GM19328 (cell line): ENCODE measurements around the gene SEMA4C.
"Not testable (repeated sequence)": the region's sequence is repeated elsewhere in the genome, so short reads cannot be mapped to it uniquely, and the experiment has no call there.

Source experiments
- ATAC-seq: cut with Tn5 transposase; IDR thresholded peaks from one replicate; pipeline ENCODE4 v1.9.1; 2021; ENCODE audit warnings: mild to moderate bottlenecking, moderate library complexity; ENCODE audit not compliant: unreplicated experiment

SEMA4C gene

GRCh38 chr2:96866986-96867755 lies 2.7 kb downstream of the SEMA4C start:
- no peak for ATAC-seq

- no peak for ATAC-seq
These were observed 3.3 kb downstream of the SEMA4C start for GRCh38 chr2:96866586-96866985.

- no peak for ATAC-seq
These were observed 3.7 kb downstream of the SEMA4C start for GRCh38 chr2:96866149-96866548.

- ATAC-seq = no peak
These were observed 4.2 kb downstream of the SEMA4C start for GRCh38 chr2:96865654-96866053.

GRCh38 chr2:96864343-96865091 lies 5.4 kb downstream of the SEMA4C start:
- ATAC-seq = no peak

- no peak for ATAC-seq
These were observed 6.1 kb downstream of the SEMA4C start for GRCh38 chr2:96863575-96864342.

GRCh38 chr2:96863056-96863455 lies 6.8 kb downstream of the SEMA4C start:
- ATAC-seq = not testable (repeated sequence)

- ATAC-seq = no peak
These were observed 8.8 kb downstream of the SEMA4C start for GRCh38 chr2:96861074-96861473.

GRCh38 chr2:96860065-96861029 lies 9.5 kb downstream of the SEMA4C start:
- ATAC-seq = no peak

- no peak for ATAC-seq
These were observed 10.2 kb downstream of the SEMA4C start for GRCh38 chr2:96859681-96860064.

GRCh38 chr2:96859099-96859649 lies 10.7 kb downstream of the SEMA4C start:
- ATAC-seq = no peak

- ATAC-seq = peak; percentile 94
These were observed 12.1 kb downstream of the SEMA4C start, which contains the start of gene ANKRD39 for GRCh38 chr2:96857667-96858372. TSS of gene ANKRD39 (minus strand) at chr2:96858016. CDS start at chr2:96857987, 29 bp downstream.

- ATAC-seq = no peak
These were observed 12.9 kb downstream of the SEMA4C start for GRCh38 chr2:96856776-96857666.

- ATAC-seq = no peak
These were observed 16.6 kb downstream of the SEMA4C start for GRCh38 chr2:96853321-96853720.

GRCh38 chr2:96852667-96853066 lies 17.2 kb downstream of the SEMA4C start:
- ATAC-seq = no peak

GRCh38 chr2:96848264-96848663 lies 21.6 kb downstream of the SEMA4C start:
- ATAC-seq = no peak

GRCh38 chr2:96847586-96847985 lies 22.3 kb downstream of the SEMA4C start:
- no peak for ATAC-seq

- ATAC-seq = no peak
These were observed 23.1 kb downstream of the SEMA4C start for GRCh38 chr2:96846825-96847224.
